ENCODE data around the gene NMNAT3. TPM values are rescaled to one million over a fixed set of nuclear protein-coding genes. Genes with fewer than 3 reads are reported as not detected.

NMNAT3 gene
- total RNA-seq, 4 donors from 2014 or later = 9.5 to 17.2 (median 12.8) TPM

- DNase-seq (no peak), ATAC-seq (no peak)
- intact Hi-C loops (cut with DNase I; ENCODE audit: low total_unique reads) = loop anchor here (5.0 to 10.0 kb wide), 2 partner anchors 280 to 1082 kb away; partner anchors contain the start of gene CEP70
- TF ChIP-seq CTCF (IDR thresholded peaks at IDR 0.05 in 4 of 5, conservative IDR thresholded peaks at IDR 0.05 in 1 of 5) (no peak), POLR2A (IDR thresholded peaks at IDR 0.05) (no peak)
- Histone ChIP-seq H3K36me3 (no peaks in the 10 kb centered on the region), H3K27me3 (no peaks in the 10 kb centered on the region), H3K27ac (no peak overlapping the region), H3K9me3 (no peaks in the 10 kb centered on the region), H3K4me1 (peaks cover 15 to 16% of the 10 kb centered on the region in 2 donors), H3K4me3 (no peak overlapping the region)
- in situ Hi-C loops (cut with MboI; ENCODE audit: low sequenced_read_pairs in 4 of 4) = no loop called here
These were observed 3.1 kb downstream of the NMNAT3 start for GRCh38 chr3:139674571-139675260.

- no peaks in the 10 kb centered on the region for H3K36me3 ChIP-seq
- H3K4me1 ChIP-seq = peaks cover 15 to 16% of the 10 kb centered on the region in 2 donors
- in situ Hi-C loops (cut with MboI; ENCODE audit: low sequenced_read_pairs in 4 of 4) (no loop called here), intact Hi-C loops (cut with DNase I; ENCODE audit: low total_unique reads) (loop anchor here (10.0 kb wide), 1 partner anchor 278 kb away; no protein-coding TSS in a partner anchor)
- ATAC-seq (no peak), DNase-seq (no peak)
- H3K27me3 ChIP-seq = no peaks in the 10 kb centered on the region
- no peaks in the 10 kb centered on the region for H3K9me3 ChIP-seq
- TF ChIP-seq CTCF (IDR thresholded peaks at IDR 0.05 in 4 of 5, conservative IDR thresholded peaks at IDR 0.05 in 1 of 5) = no peak
- no peak for TF ChIP-seq POLR2A (IDR thresholded peaks at IDR 0.05)
- no peak overlapping the region for H3K27ac ChIP-seq
- H3K4me3 ChIP-seq = no peak overlapping the region
These were observed 4.9 kb downstream of the NMNAT3 start for GRCh38 chr3:139672884-139673283.

GRCh38 chr3:139671863-139672646, 5.7 kb downstream of the NMNAT3 start:
- intact Hi-C loops (cut with DNase I; ENCODE audit: low total_unique reads) = loop anchor here (10.0 kb wide), 1 partner anchor 277 kb away; no protein-coding TSS in a partner anchor
- no peak overlapping the region for H3K4me3 ChIP-seq

GRCh38 chr3:139671107-139671506, 6.7 kb downstream of the NMNAT3 start:
- H3K4me1 ChIP-seq = peaks cover 2 to 6% of the 10 kb centered on the region in 2 donors
- H3K27ac ChIP-seq = no peak overlapping the region
- ATAC-seq (no peak), DNase-seq (no peak)
- H3K36me3 ChIP-seq = no peaks in the 10 kb centered on the region
- no peaks in the 10 kb centered on the region for H3K27me3 ChIP-seq
- no peaks in the 10 kb centered on the region for H3K9me3 ChIP-seq
- no peak overlapping the region for H3K4me3 ChIP-seq
- TF ChIP-seq POLR2A (IDR thresholded peaks at IDR 0.05) = no peak
- TF ChIP-seq CTCF (IDR thresholded peaks at IDR 0.05 in 4 of 5, conservative IDR thresholded peaks at IDR 0.05 in 1 of 5) = no peak
- in situ Hi-C loops (cut with MboI; ENCODE audit: low sequenced_read_pairs in 4 of 4) (no loop called here), intact Hi-C loops (cut with DNase I; ENCODE audit: low total_unique reads) (loop anchor here (10.0 kb wide), 1 partner anchor 276 kb away; no protein-coding TSS in a partner anchor)

More at GRCh38 chr3:139671863-139672646, 5.7 kb downstream of the NMNAT3 start:
- no peak overlapping the region for H3K27ac ChIP-seq
- H3K36me3 ChIP-seq = no peaks in the 10 kb centered on the region
- H3K9me3 ChIP-seq = no peaks in the 10 kb centered on the region
- H3K4me1 ChIP-seq = peaks cover 12 to 13% of the 10 kb centered on the region in 2 donors
- ATAC-seq (no peak), DNase-seq (no peak)
- TF ChIP-seq CTCF (IDR thresholded peaks at IDR 0.05 in 4 of 5, conservative IDR thresholded peaks at IDR 0.05 in 1 of 5) (no peak), POLR2A (IDR thresholded peaks at IDR 0.05) (no peak)
- H3K27me3 ChIP-seq = no peaks in the 10 kb centered on the region
- in situ Hi-C loops (cut with MboI; ENCODE audit: low sequenced_read_pairs in 4 of 4) = no loop called here
